Measurements from ENCODE around the gene CD300LD. TPM values are rescaled to one million over a fixed set of nuclear protein-coding genes. Genes with fewer than 3 reads are reported as not detected.

CD300LD gene
- total RNA-seq, 2 donors from 2014 or later: not detected

DNA sequence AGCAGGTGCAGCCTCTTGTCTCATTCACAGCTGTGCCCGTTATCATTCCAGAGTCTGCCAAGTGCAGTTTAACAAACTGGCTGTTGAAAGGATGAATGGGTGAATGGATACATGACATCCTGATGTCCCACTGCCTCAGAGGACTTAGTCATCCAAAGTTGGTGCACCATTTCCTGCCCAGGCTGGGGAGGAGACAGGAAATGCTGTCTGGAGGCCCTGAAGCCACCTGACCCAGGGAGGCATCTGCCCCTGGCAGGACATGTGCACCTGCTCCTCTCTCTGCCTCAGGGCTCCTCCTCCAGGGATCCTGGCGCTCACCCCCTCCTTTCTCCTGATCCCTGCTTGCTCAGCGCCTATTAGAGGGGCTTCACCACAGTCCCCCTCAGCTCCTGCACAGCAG is 44.3 kb downstream of the CD300LD start:
- intact Hi-C loops (cut with DNase I): no loop called here
- no peaks in the 10 kb centered on the region for H3K27me3 ChIP-seq
- H3K4me3 ChIP-seq: no peak overlapping the region
- no peaks in the 10 kb centered on the region for H3K36me3 ChIP-seq (replicated peaks in 1 of 2; ENCODE audit: insufficient read depth in 1 of 2, low read depth in 2 of 2)
- 57 to 59% methylated on average over 3 of the region's 3 CpGs for WGBS, 2 donors
- no peak overlapping the region for H3K27ac ChIP-seq
- ATAC-seq: no peak
- no peak for TF ChIP-seq POLR2A (IDR thresholded peaks at IDR 0.05)
- TF ChIP-seq, protein P1, sequence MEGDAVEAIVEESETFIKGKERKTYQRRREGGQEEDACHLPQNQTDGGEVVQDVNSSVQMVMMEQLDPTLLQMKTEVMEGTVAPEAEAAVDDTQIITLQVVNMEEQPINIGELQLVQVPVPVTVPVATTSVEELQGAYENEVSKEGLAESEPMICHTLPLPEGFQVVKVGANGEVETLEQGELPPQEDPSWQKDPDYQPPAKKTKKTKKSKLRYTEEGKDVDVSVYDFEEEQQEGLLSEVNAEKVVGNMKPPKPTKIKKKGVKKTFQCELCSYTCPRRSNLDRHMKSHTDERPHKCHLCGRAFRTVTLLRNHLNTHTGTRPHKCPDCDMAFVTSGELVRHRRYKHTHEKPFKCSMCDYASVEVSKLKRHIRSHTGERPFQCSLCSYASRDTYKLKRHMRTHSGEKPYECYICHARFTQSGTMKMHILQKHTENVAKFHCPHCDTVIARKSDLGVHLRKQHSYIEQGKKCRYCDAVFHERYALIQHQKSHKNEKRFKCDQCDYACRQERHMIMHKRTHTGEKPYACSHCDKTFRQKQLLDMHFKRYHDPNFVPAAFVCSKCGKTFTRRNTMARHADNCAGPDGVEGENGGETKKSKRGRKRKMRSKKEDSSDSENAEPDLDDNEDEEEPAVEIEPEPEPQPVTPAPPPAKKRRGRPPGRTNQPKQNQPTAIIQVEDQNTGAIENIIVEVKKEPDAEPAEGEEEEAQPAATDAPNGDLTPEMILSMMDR (IDR thresholded peaks at IDR 0.05): no peak
- H3K4me1 ChIP-seq: no peaks in the 10 kb centered on the region
- no peaks in the 10 kb centered on the region for H3K9me3 ChIP-seq
- no peak for DNase-seq

DNA sequence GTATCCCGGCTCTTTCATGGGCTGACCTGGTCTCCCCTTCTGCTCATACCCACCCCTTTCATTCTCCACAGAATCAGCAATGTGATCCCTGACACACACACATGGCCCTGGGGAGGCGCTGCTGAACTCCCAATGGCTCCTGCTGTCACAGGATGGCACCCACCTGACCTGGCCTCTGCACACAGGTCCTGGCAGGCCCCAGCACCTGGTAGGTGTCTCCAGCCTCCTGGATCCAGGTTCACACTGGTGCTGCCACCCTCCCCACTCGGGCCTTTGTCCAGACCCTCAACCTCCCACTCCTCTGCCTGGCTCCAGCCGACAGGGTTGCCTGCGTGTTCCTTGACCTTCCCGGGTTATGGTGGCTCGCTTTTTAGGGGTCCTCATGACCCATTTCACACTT is 44.8 kb downstream of the CD300LD start:
- H3K9me3 ChIP-seq: no peaks in the 10 kb centered on the region
- H3K27ac ChIP-seq: no peak overlapping the region
- intact Hi-C loops (cut with DNase I): no loop called here
- WGBS, 2 donors: 82% methylated on average over 7 of the region's 7 CpGs
- H3K27me3 ChIP-seq: no peaks in the 10 kb centered on the region
- no peaks in the 10 kb centered on the region for H3K4me1 ChIP-seq
- no peak for TF ChIP-seq POLR2A (IDR thresholded peaks at IDR 0.05)
- TF ChIP-seq, protein P1 (IDR thresholded peaks at IDR 0.05): no peak
- ATAC-seq (no peak), DNase-seq (no peak)
- no peak overlapping the region for H3K4me3 ChIP-seq
- H3K36me3 ChIP-seq (replicated peaks in 1 of 2; ENCODE audit: insufficient read depth in 1 of 2, low read depth in 2 of 2): no peaks in the 10 kb centered on the region

DNA sequence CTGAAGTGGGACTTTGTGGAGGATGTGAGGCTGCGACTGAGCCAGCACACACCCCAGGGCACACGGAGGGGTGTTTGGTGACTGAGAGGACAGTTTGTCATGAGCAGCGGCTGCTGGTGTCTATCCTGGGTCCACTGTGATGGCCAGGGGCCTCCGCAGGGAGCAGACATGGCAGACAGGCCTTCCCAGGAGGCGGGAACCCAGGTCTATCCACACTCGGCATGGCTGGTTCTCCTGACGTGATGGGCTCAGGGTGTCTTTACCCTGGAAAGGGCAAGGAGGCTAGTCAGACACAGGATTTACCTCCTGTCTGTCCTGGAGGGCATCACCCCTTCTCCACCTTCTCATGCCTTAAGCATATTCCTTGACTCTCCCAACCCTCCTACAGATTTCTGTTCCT is 45.5 kb downstream of the CD300LD start:
- H3K4me3 ChIP-seq: no peak overlapping the region
- WGBS, 2 donors: 70 to 76% methylated on average over 7 of the region's 7 CpGs
- intact Hi-C loops (cut with DNase I): no loop called here
- no peak for ATAC-seq
- no peaks in the 10 kb centered on the region for H3K27me3 ChIP-seq
- no peaks in the 10 kb centered on the region for H3K9me3 ChIP-seq
- TF ChIP-seq, protein P1 (IDR thresholded peaks at IDR 0.05): no peak
- TF ChIP-seq POLR2A (IDR thresholded peaks at IDR 0.05): no peak
- H3K27ac ChIP-seq: no peak overlapping the region
- H3K36me3 ChIP-seq (replicated peaks in 1 of 2; ENCODE audit: insufficient read depth in 1 of 2, low read depth in 2 of 2): no peaks in the 10 kb centered on the region
- DNase-seq: no peak
- no peaks in the 10 kb centered on the region for H3K4me1 ChIP-seq

DNA sequence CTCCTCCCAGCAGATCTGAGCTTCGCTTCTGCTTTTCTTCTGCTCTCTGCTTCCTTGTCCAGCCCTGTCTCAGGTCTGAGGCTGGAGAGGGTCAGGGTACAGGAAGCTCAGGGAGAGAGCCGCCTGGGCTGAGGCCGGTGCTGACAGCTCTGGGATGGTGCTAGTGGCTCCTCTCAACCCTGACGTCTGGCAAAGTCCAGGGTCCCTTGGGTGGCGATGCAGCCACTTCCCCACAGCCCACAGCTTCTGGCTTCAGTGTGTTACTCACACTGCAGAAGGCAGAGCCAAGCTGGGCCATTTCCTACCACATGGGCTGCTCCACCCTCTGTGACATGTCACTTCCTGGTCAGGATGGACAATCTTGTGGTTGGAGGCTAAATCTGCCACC is 46.2 kb downstream of the CD300LD start, which contains the start of gene CD300C:
TSS of gene CD300C (minus strand) at position 273 of the 388 bp plus-strand sequence. CDS start 333 bp downstream, outside the sequence.
- ATAC-seq: no peak
- Histone ChIP-seq H3K27me3 (no peaks in the 10 kb centered on the region), H3K4me1 (no peaks in the 10 kb centered on the region), H3K36me3 (replicated peaks in 1 of 2; ENCODE audit: insufficient read depth in 1 of 2, low read depth in 2 of 2) (no peaks in the 10 kb centered on the region), H3K9me3 (no peaks in the 10 kb centered on the region), H3K27ac (peak within 1 kb of the TSS in 1 of 4 donors; percentile 41), H3K4me3 (no peak within 1 kb of the TSS)
- peak in 2 of 3 donors; percentile 14 to 38 for TF ChIP-seq POLR2A (IDR thresholded peaks at IDR 0.05)
- TF ChIP-seq, protein P1 (IDR thresholded peaks at IDR 0.05): no peak
- DNase-seq: peak in 1 of 4 donors; percentile 51
- intact Hi-C loops (cut with DNase I): no loop called here
- 56 to 90% methylated on average over 2 to 5 of the region's 5 CpGs for WGBS, 2 donors
